RWPE2 (cell line): ENCODE data around the gene PRSS50.
A peak's percentile ranks its signal among the peaks of the same experiment; 100 is the strongest.

Experiments
- ATAC-seq: fragments of 200-7000 bp; cut with Tn5 transposase; 3 replicates; pipeline ENCODE4 v1.9.1; 2021; ENCODE audit warnings: low read depth
- DNase-seq: peaks from one replicate; pipeline ENCODE4 v3.0.0-alpha.2; 2020; ENCODE audit warnings: low spot score
- H3K27ac ChIP-seq: fragments of 450-650 bp; 2 replicates; pipeline ENCODE4 v1.5.1; 2017; ENCODE audit warnings: mild to moderate bottlenecking; ENCODE audit not compliant: poor library complexity, severe bottlenecking
- H3K27me3 ChIP-seq: fragments of 250-450 bp; sonication (Bioruptor Pico); 2 replicates; pipeline ENCODE4 v1.5.1; 2021; ENCODE audit warnings: mild to moderate bottlenecking, moderate library complexity; ENCODE audit not compliant: insufficient read depth, poor library complexity, severe bottlenecking
- H3K36me3 ChIP-seq: fragments of 250-450 bp; sonication (Bioruptor Pico); 2 replicates; pipeline ENCODE4 v1.5.1; 2020; ENCODE audit warnings: low read depth, mild to moderate bottlenecking, moderate library complexity
- H3K4me1 ChIP-seq: fragments of 250-450 bp; sonication (Bioruptor Pico); 2 replicates; pipeline ENCODE4 v1.5.1; 2021; ENCODE audit warnings: mild to moderate bottlenecking, moderate library complexity; ENCODE audit not compliant: insufficient read depth, poor library complexity, severe bottlenecking
- H3K4me3 ChIP-seq: fragments of 250-450 bp; sonication (Bioruptor Pico); 2 replicates; pipeline ENCODE4 v1.5.1; 2021; ENCODE audit warnings: mild to moderate bottlenecking, moderate library complexity; ENCODE audit not compliant: severe bottlenecking
- H3K9me3 ChIP-seq: fragments of 250-450 bp; sonication (Bioruptor Pico); 2 replicates; pipeline ENCODE4 v1.5.1; 2021; ENCODE audit warnings: mild to moderate bottlenecking, moderate library complexity; ENCODE audit not compliant: severe bottlenecking
- CTCF ChIP-seq: fragments of 450-650 bp; IDR thresholded peaks from one replicate; pipeline ENCODE4 v1.5.1; 2017; ENCODE audit warnings: mild to moderate bottlenecking, moderate library complexity; ENCODE audit not compliant: poor library complexity, severe bottlenecking

Gene PRSS50

GRCh38 chr3:46668116-46668515, 49.6 kb downstream of the PRSS50 start:
- peak overlapping the region; percentile 1 for H3K27ac ChIP-seq
- TF ChIP-seq CTCF: no peak
- DNase-seq: peak; percentile 38

GRCh38 chr3:46667657-46668056, 50.0 kb downstream of the PRSS50 start:
- Histone ChIP-seq H3K27me3 (no peaks in the 10 kb centered on the region), H3K27ac (no peak overlapping the region), H3K36me3 (peaks cover 14% of the 10 kb centered on the region), H3K9me3 (no peaks in the 10 kb centered on the region), H3K4me1 (no peaks in the 10 kb centered on the region), H3K4me3 (no peak overlapping the region)
- no peak for TF ChIP-seq CTCF
- DNase-seq (peak; percentile 33), ATAC-seq (no peak)

More at GRCh38 chr3:46668116-46668515, 49.6 kb downstream of the PRSS50 start:
- no peaks in the 10 kb centered on the region for H3K9me3 ChIP-seq
- no peak overlapping the region for H3K4me3 ChIP-seq
- H3K36me3 ChIP-seq: peaks cover 19% of the 10 kb centered on the region
- peak; percentile 10; the same call in 1 of the 3 replicates for ATAC-seq
- H3K27me3 ChIP-seq: no peaks in the 10 kb centered on the region
- H3K4me1 ChIP-seq: no peaks in the 10 kb centered on the region

GRCh38 chr3:46667061-46667621, 50.5 kb downstream of the PRSS50 start:
- Histone ChIP-seq H3K36me3 (peaks cover 9% of the 10 kb centered on the region), H3K27ac (no peak overlapping the region), H3K4me1 (no peaks in the 10 kb centered on the region), H3K4me3 (no peak overlapping the region), H3K27me3 (no peaks in the 10 kb centered on the region), H3K9me3 (no peaks in the 10 kb centered on the region)
- TF ChIP-seq CTCF: no peak
- DNase-seq (peak; percentile 56), ATAC-seq (peak; percentile 6)

DNA sequence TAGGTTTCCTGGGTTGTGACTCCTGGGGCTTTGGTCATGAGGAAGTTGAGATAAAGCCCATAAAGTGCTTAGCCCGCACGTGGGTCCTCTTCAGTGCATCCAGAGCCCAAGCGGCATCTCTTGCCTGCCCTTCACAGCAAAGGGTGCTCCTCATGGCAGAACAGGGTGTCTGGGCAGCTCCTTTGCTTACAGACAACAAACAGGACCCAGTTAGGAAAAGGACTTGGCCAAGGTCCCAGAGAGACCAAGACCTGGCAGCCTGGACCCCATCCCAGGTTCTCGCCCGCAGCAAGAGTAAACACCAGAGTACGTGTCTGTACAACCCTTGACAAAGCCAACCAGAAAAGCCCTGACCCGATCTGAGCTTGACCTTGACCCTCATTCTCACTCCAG, 51.2 kb downstream of the PRSS50 start:
- TF ChIP-seq CTCF: no peak
- ATAC-seq (no peak), DNase-seq (peak; percentile 38)
- no peak overlapping the region for H3K4me3 ChIP-seq
- no peaks in the 10 kb centered on the region for H3K27me3 ChIP-seq
- no peak overlapping the region for H3K27ac ChIP-seq
- H3K4me1 ChIP-seq: no peaks in the 10 kb centered on the region
- H3K36me3 ChIP-seq: peaks cover 3% of the 10 kb centered on the region
- no peaks in the 10 kb centered on the region for H3K9me3 ChIP-seq

DNA sequence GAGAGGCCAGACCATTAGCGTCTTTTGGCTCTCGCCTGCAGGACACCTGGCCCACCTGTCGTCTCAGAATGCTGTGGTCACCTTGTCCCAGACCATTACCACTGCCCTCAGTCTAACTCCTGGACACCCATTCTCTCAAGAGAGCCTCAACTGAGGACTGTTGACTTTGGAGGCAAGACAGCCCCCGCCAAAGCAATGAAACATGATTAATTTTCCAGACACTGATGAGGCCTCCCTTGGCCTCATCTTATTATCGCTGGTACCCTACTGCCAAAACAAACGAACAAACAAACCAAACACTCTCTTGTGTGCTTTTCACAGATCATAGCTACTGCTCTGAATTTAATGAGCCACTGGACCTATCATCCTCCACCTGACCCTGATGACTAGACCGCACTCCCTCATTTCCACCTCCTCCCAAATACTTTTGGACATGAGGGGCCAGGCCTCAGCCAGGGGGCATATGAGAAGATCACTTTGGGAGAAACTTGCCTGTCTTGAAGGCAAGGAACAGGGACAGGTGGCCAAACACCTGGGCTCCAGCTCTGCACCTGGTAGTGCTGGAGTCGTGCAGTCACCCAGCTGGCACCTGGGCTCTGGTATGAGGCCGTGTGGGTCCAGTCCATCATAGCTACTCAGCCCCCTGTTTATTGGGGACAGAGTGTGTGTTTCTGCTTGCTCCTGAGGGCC, 51.8 kb downstream of the PRSS50 start:
- DNase-seq (peak; percentile 20), ATAC-seq (no peak)
- peaks cover 5% of the 10 kb centered on the region for H3K4me1 ChIP-seq
- H3K4me3 ChIP-seq: no peak overlapping the region
- no peaks in the 10 kb centered on the region for H3K27me3 ChIP-seq
- TF ChIP-seq CTCF: no peak
- no peaks in the 10 kb centered on the region; the same call in 1 of the 2 replicates for H3K36me3 ChIP-seq
- H3K9me3 ChIP-seq: no peaks in the 10 kb centered on the region
- no peak overlapping the region for H3K27ac ChIP-seq
